ENCODE results near the gene MAST4. TPM values are rescaled to one million over a fixed set of nuclear protein-coding genes. Genes with fewer than 3 reads are reported as not detected.

The MAST4 gene
- polyA plus RNA-seq, 1 donor (not counting 4 experiments of a cell fraction or from before 2014, with no cell fraction given), result 19.8 TPM

DNA sequence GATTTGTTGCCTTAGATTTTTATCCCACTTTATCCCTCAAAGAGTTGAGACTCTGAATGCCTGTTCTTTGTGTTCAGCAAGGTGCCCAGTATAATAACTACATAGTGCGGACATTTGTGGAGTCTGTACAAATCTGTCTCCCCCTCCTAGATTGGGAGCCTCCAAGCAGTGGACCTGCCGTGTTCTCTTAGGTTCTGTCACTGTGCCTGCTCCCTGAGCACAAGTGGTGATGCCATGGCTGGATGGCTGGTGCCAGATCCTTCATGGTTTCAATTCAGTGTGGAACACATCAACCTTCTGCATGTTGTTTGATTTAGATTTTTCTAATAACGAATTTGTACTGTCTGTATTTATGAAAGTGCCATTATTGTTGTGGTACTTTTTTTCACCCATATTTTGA lies 307.5 kb downstream of the MAST4 start:
- Histone ChIP-seq H3K27me3 (ENCODE audit: control insufficient read depth, extremely low read depth, insufficient read depth, low read length) (no peaks in the 10 kb centered on the region), H3K27ac (ENCODE audit: control insufficient read depth, insufficient read depth, low read length) (no peak overlapping the region), H3K9me3 (ENCODE audit: control insufficient read depth, low read depth, low read length) (no peaks in the 10 kb centered on the region), H3K4me2 (ENCODE audit: control insufficient read depth, extremely low read depth, insufficient read depth, low read depth, low read length) (no peak overlapping the region), H3K79me2 (ENCODE audit: control insufficient read depth, insufficient read depth, low read length) (no peaks in the 10 kb centered on the region), H4K20me1 (ENCODE audit: control insufficient read depth, extremely low read depth, insufficient read depth, low read length) (no peaks in the 10 kb centered on the region), H3K9me1 (ENCODE audit: control insufficient read depth, extremely low read depth, insufficient read depth, low read length) (no peaks in the 10 kb centered on the region), H2AFZ (ENCODE audit: control insufficient read depth, low read length) (no peak overlapping the region), H3K4me1 (ENCODE audit: control insufficient read depth, extremely low read depth, insufficient read depth, low read length) (peaks cover 2% of the 10 kb centered on the region), H3K36me3 (ENCODE audit: control insufficient read depth in 2 of 2, extremely low read depth in 1 of 2, insufficient read depth in 2 of 2, low read length in 2 of 2) (no peaks in the 10 kb centered on the region), H3K4me3 (ENCODE audit: control insufficient read depth in 2 of 3, extremely low read depth in 1 of 3, insufficient read depth in 2 of 3, low read depth in 1 of 3, low read length in 3 of 3) (no peak overlapping the region), H3K9ac (ENCODE audit: control insufficient read depth, extremely low read depth, insufficient read depth, low read length) (no peak overlapping the region)
- TF ChIP-seq, protein P1, sequence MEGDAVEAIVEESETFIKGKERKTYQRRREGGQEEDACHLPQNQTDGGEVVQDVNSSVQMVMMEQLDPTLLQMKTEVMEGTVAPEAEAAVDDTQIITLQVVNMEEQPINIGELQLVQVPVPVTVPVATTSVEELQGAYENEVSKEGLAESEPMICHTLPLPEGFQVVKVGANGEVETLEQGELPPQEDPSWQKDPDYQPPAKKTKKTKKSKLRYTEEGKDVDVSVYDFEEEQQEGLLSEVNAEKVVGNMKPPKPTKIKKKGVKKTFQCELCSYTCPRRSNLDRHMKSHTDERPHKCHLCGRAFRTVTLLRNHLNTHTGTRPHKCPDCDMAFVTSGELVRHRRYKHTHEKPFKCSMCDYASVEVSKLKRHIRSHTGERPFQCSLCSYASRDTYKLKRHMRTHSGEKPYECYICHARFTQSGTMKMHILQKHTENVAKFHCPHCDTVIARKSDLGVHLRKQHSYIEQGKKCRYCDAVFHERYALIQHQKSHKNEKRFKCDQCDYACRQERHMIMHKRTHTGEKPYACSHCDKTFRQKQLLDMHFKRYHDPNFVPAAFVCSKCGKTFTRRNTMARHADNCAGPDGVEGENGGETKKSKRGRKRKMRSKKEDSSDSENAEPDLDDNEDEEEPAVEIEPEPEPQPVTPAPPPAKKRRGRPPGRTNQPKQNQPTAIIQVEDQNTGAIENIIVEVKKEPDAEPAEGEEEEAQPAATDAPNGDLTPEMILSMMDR (optimal IDR thresholded peaks at IDR 0.05 in 1 of 3, IDR thresholded peaks at IDR 0.05 in 1 of 3, conservative IDR thresholded peaks at IDR 0.05 in 1 of 3; ENCODE audit: extremely low read depth in 1 of 3, insufficient read depth in 2 of 3, low read length in 3 of 3), result no peak
- TF ChIP-seq EZH2 (IDR thresholded peaks at IDR 0.05; ENCODE audit: low read length), result no peak
- FAIRE-seq, result no peak
- DNase-seq (ENCODE audit: low read depth, low spot score), result no peak
- dilution Hi-C loops (cut with MboI; ENCODE audit: extremely low pct_ligation_motif_present, low sequenced_read_pairs), result no loop called here

DNA sequence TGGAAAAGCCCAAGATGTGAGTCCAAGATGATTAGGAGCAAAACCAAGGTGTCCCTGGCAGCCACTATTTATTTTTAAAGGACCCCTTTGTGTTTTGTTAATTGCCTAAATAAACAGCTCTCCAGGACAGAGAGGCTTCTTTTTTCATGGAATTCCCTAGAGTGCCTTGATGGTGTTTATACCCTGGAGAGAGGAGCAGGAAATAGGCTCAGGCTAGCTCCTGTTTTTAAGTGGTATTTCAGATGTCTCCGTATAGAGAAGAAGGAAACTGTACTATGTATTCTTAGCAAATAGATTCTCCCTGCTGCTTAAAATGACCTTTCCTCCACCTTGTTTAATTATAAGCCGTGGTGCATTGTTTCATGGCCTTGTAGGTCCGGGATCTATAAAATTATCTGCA lies 308.0 kb downstream of the MAST4 start:
- H3K79me2 ChIP-seq (ENCODE audit: control insufficient read depth, insufficient read depth, low read length), result no peaks in the 10 kb centered on the region
- no peaks in the 10 kb centered on the region for H3K36me3 ChIP-seq (ENCODE audit: control insufficient read depth in 2 of 2, extremely low read depth in 1 of 2, insufficient read depth in 2 of 2, low read length in 2 of 2)
- H3K27me3 ChIP-seq (ENCODE audit: control insufficient read depth, extremely low read depth, insufficient read depth, low read length), result no peaks in the 10 kb centered on the region
- no peak for DNase-seq (ENCODE audit: low read depth, low spot score)
- H3K27ac ChIP-seq (ENCODE audit: control insufficient read depth, insufficient read depth, low read length), result no peak overlapping the region
- dilution Hi-C loops (cut with MboI; ENCODE audit: extremely low pct_ligation_motif_present, low sequenced_read_pairs), result no loop called here
- H4K20me1 ChIP-seq (ENCODE audit: control insufficient read depth, extremely low read depth, insufficient read depth, low read length), result no peaks in the 10 kb centered on the region
- no peaks in the 10 kb centered on the region for H3K9me3 ChIP-seq (ENCODE audit: control insufficient read depth, low read depth, low read length)
- no peak for TF ChIP-seq EZH2 (IDR thresholded peaks at IDR 0.05; ENCODE audit: low read length)
- TF ChIP-seq, protein P1 (optimal IDR thresholded peaks at IDR 0.05 in 1 of 3, IDR thresholded peaks at IDR 0.05 in 1 of 3, conservative IDR thresholded peaks at IDR 0.05 in 1 of 3; ENCODE audit: extremely low read depth in 1 of 3, insufficient read depth in 2 of 3, low read length in 3 of 3), result no peak
- H3K4me2 ChIP-seq (ENCODE audit: control insufficient read depth, extremely low read depth, insufficient read depth, low read depth, low read length), result no peak overlapping the region
- H3K4me1 ChIP-seq (ENCODE audit: control insufficient read depth, extremely low read depth, insufficient read depth, low read length), result no peaks in the 10 kb centered on the region
- H2AFZ ChIP-seq (ENCODE audit: control insufficient read depth, low read length), result no peak overlapping the region
- no peaks in the 10 kb centered on the region for H3K9me1 ChIP-seq (ENCODE audit: control insufficient read depth, extremely low read depth, insufficient read depth, low read length)
- no peak overlapping the region for H3K4me3 ChIP-seq (ENCODE audit: control insufficient read depth in 2 of 3, extremely low read depth in 1 of 3, insufficient read depth in 2 of 3, low read depth in 1 of 3, low read length in 3 of 3)
- FAIRE-seq, result no peak
- no peak overlapping the region for H3K9ac ChIP-seq (ENCODE audit: control insufficient read depth, extremely low read depth, insufficient read depth, low read length)

All from keratinocyte (primary cell).